Endothelial cell of umbilical vein (primary cell): Measurements from ENCODE around the gene RPL21.
"Not testable (repeated sequence)": the region's sequence is repeated elsewhere in the genome, so short reads cannot be mapped to it uniquely, and the experiment has no call there.

Experiments
- CTCF ChIP-seq, 2 donors: IDR thresholded peaks; 1 replicate in 1 of 2; 2 replicates in 1 of 2; pipeline ENCODE4 v1.5.1; 2011; ENCODE audit warnings: low read length in 2 of 2, mild to moderate bottlenecking in 2 of 2, moderate library complexity in 2 of 2, control low read depth in 1 of 2, inconsistent platforms in 1 of 2, low read depth in 1 of 2; ENCODE audit not compliant: insufficient read depth in 1 of 2; ENCODE audit errors: extremely low read depth in 1 of 2
- MAX ChIP-seq: IDR thresholded peaks from 2 replicates; pipeline ENCODE4 v1.6.1; 2011; ENCODE audit not compliant: insufficient read depth, insufficient read length
- POLR2A ChIP-seq: IDR thresholded peaks from 2 replicates; pipeline ENCODE4 v1.6.1; 2012; ENCODE audit warnings: low read depth, mild to moderate bottlenecking, control low read depth, low read length
- POLR2AphosphoS5 ChIP-seq: IDR thresholded peaks from 2 replicates; pipeline ENCODE4 v1.6.1; 2012; ENCODE audit warnings: low read depth, mild to moderate bottlenecking, control low read depth, low read length, moderate library complexity; ENCODE audit not compliant: insufficient read depth

DNA sequence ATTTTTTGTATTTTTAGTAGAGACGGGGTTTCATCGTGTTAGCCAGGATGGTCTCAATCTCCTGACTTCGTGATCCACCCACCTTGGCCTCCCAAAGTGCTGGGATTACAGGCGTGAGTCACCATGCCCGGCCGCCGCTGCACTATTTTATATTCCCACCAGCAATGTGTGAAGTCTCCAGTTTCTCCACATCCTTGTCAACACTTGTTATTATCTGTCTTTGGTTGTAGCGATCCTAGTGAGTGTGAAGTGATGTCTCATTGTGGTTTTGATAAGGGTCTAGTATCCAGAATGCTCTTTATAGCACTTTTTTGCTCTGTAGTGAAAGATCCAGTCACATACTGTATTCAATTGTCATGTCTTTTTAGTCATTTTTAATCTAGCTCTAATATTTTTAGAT, 40.6 kb downstream of the RPL21 start:
- TF ChIP-seq POLR2AphosphoS5; CTCF (IDR thresholded peaks at IDR 0.05; ENCODE audit: extremely low read depth in 1 of 2, insufficient read depth in 1 of 2, low read depth in 1 of 2, low read length in 2 of 2); POLR2A; MAX: not testable (repeated sequence)
